Retina (tissue), 1 donor: ENCODE measurements around the gene HLCS.
A peak's percentile ranks its signal among the peaks of the same experiment; 100 is the strongest.

ENCODE experiments used
- DNase-seq: peaks from one replicate; pipeline ENCODE4 v3.0.0-alpha.2; 2016

The HLCS gene

GRCh38 chr21:36914244-36915013 is 52.0 kb downstream of the HLCS start:
- no peak for DNase-seq

- no peak for DNase-seq
These were observed 53.0 kb downstream of the HLCS start for GRCh38 chr21:36913247-36914169.

GRCh38 chr21:36910581-36911307 is 55.7 kb downstream of the HLCS start:
- DNase-seq: no peak

- no peak for DNase-seq
These were observed 56.4 kb downstream of the HLCS start for GRCh38 chr21:36909901-36910561.

- DNase-seq: no peak
These were observed 57.0 kb downstream of the HLCS start for GRCh38 chr21:36909423-36909822.

GRCh38 chr21:36908260-36908908 is 58.1 kb downstream of the HLCS start:
- no peak for DNase-seq

GRCh38 chr21:36904093-36904666 is 62.3 kb downstream of the HLCS start:
- no peak for DNase-seq

GRCh38 chr21:36902793-36903192 is 63.7 kb downstream of the HLCS start:
- DNase-seq: no peak

GRCh38 chr21:36902331-36902730 is 64.1 kb downstream of the HLCS start:
- no peak for DNase-seq

GRCh38 chr21:36901575-36901974 is 64.9 kb downstream of the HLCS start:
- no peak for DNase-seq

- no peak for DNase-seq
These were observed 72.9 kb downstream of the HLCS start for GRCh38 chr21:36893581-36893980.

GRCh38 chr21:36892201-36892600 is 74.3 kb downstream of the HLCS start:
- DNase-seq: no peak

GRCh38 chr21:36891692-36892091 is 74.8 kb downstream of the HLCS start:
- no peak for DNase-seq

GRCh38 chr21:36891121-36891520 is 75.3 kb downstream of the HLCS start:
- DNase-seq: no peak

- no peak for DNase-seq
These were observed 76.4 kb downstream of the HLCS start for GRCh38 chr21:36890086-36890485.

GRCh38 chr21:36889401-36889800 is 77.1 kb downstream of the HLCS start:
- DNase-seq: no peak

GRCh38 chr21:36888466-36888865 is 78.0 kb downstream of the HLCS start:
- no peak for DNase-seq

GRCh38 chr21:36887963-36888362 is 78.5 kb downstream of the HLCS start:
- DNase-seq: peak; percentile 63

GRCh38 chr21:36883532-36884486 is 82.7 kb downstream of the HLCS start:
- no peak for DNase-seq

GRCh38 chr21:36882776-36883175 is 83.7 kb downstream of the HLCS start:
- DNase-seq: no peak

GRCh38 chr21:36881228-36881627 is 85.2 kb downstream of the HLCS start:
- no peak for DNase-seq
